BJ (cell line): ENCODE results near the gene CAPS. TPM values are rescaled to one million over a fixed set of nuclear protein-coding genes. Genes with fewer than 3 reads are reported as not detected.
A peak's percentile ranks its signal among the peaks of the same experiment; 100 is the strongest.

Experiments used
- CTCF ChIA-PET: fragments of 350-600 bp; formaldehyde crosslinking; extraction: SDS; loops from one replicate; lab custom pipeline; 2021; ENCODE audit warnings: antibody characterized with exemption, inconsistent platforms; lab: Yijun Ruan, JAX
- POLR2A ChIA-PET: fragments of 300-600 bp; sonication (Branson Sonifier 250); formaldehyde crosslinking; extraction: SDS; loops from one replicate; lab custom pipeline; 2021; ENCODE audit warnings: antibody characterized with exemption; lab: Charles Lee
- DNase-seq: peaks from one replicate; pipeline ENCODE4 v3.0.0-alpha.2; 2011; ENCODE audit warnings: low read depth
- H3K27me3 ChIP-seq: 2 replicates; pipeline ENCODE4 v1.6.0; 2011; ENCODE audit warnings: low read length; ENCODE audit not compliant: control insufficient read depth, insufficient read depth
- H3K36me3 ChIP-seq: 2 replicates; pipeline ENCODE4 v1.5.1; 2011; ENCODE audit warnings: low read length; ENCODE audit not compliant: control insufficient read depth, insufficient read depth
- H3K4me3 ChIP-seq: 2 replicates; pipeline ENCODE4 v1.5.1; 2011; ENCODE audit warnings: low read depth, mild to moderate bottlenecking, control low read depth, low read length
- polyA plus RNA-seq: library from polyadenylated mRNA; depleted of rRNA; stranded (reverse); fragments of >200 nt; gene quantifications from 2 replicates; pipeline ENCODE4 v1.2.3, GENCODE V29; 2011
- TF ChIP-seq, protein P1 (sequence below): IDR thresholded peaks from 2 replicates; pipeline ENCODE4 v1.5.1; 2011; ENCODE audit warnings: low read depth, mild to moderate bottlenecking, control low read depth, inconsistent platforms, low read length, moderate library complexity; ENCODE audit not compliant: insufficient read depth

CAPS gene
- polyA plus RNA-seq, 1 experiment: 5.6 TPM

DNA sequence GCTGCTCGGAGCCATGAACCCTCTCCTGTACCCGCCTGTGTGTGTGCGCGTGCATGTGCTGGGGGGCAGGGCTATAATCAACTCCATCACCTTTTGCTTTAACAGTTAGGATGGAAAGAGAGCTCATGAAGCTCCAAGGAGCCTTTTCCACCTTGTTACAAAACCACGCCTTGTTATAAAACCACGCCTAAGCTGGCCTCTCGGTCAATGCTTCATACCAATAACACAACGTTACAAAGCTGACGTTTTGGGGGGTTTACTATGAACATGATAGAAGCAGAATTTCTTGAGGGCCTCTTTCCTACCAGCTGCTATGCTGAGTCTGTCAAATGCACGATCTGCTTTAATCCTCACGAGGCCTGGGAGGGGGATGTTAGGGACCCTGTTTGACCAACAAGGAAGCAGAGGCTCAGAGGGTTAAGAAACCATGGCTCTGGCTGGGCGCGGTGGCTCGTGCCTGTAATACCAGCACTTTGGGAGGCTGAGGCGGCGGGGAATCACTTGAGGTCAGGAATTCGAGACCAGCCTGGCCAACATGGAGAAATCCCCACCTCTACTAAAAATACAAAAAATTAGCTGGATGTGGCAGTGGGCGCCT, 11.9 kb downstream of the CAPS start:
- POLR2A ChIA-PET: no interaction called here
- TF ChIP-seq, protein P1, sequence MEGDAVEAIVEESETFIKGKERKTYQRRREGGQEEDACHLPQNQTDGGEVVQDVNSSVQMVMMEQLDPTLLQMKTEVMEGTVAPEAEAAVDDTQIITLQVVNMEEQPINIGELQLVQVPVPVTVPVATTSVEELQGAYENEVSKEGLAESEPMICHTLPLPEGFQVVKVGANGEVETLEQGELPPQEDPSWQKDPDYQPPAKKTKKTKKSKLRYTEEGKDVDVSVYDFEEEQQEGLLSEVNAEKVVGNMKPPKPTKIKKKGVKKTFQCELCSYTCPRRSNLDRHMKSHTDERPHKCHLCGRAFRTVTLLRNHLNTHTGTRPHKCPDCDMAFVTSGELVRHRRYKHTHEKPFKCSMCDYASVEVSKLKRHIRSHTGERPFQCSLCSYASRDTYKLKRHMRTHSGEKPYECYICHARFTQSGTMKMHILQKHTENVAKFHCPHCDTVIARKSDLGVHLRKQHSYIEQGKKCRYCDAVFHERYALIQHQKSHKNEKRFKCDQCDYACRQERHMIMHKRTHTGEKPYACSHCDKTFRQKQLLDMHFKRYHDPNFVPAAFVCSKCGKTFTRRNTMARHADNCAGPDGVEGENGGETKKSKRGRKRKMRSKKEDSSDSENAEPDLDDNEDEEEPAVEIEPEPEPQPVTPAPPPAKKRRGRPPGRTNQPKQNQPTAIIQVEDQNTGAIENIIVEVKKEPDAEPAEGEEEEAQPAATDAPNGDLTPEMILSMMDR: no peak
- DNase-seq: no peak
- CTCF ChIA-PET: interaction anchor here (1.3 to 2.6 kb wide), 4 partner anchors 9 to 122 kb away, joined by 3 to 11 read pairs (median 6); partner anchors contain the start of gene NRTN
- H3K27me3 ChIP-seq: no peaks in the 10 kb centered on the region
- H3K36me3 ChIP-seq: peaks cover 40% of the 10 kb centered on the region
- H3K4me3 ChIP-seq: no peak overlapping the region

DNA sequence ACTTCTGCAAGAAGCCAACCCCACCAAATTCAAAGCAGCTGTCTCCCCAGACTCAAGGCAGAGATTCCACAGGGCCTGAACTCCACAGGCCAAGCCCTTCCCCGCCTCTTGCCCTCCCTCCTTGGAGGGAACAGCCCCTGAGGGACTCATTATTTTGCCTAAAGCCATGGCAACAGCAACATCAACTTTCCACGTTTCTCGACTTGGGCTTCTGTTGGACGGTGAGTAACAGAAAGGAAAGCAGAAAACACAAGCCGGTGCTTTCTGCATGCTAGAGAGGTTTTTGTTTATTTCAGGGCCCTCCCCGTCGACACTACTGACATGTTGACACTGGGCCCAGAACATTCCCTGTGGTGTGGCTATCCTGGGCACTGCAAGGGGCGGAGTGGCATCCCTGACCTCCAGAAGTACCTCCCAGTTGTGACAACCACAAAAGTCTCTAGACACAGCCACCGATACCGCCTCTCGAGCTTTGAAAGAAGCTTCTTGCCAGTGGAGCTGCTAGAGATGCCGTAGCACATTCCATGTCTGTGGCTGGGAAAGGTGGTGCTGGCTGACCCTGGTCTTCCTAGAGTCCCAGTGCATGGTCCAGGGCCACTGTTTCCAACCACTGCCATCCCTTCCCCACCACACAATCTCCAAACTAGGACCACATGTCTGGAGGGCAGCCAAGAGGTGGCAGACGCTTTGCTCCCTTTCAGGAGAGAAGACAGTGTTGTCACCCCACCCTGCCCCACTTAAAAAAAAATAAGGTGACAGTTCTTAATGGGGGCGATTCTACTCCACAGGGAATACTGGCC, 12.8 kb downstream of the CAPS start:
- Histone ChIP-seq H3K4me3 (no peak overlapping the region), H3K36me3 (peaks cover 45% of the 10 kb centered on the region), H3K27me3 (no peaks in the 10 kb centered on the region)
- CTCF ChIA-PET: interaction anchor here (1.1 to 2.6 kb wide), 5 partner anchors 8 to 123 kb away, joined by 3 to 11 read pairs (median 3); partner anchors contain the start of gene NRTN
- POLR2A ChIA-PET: interaction anchor here (0.6 kb wide), 1 partner anchor 9 kb away, joined by 3 read pairs; no protein-coding TSS in a partner anchor
- TF ChIP-seq, protein P1: no peak
- peak; percentile 96 for DNase-seq

DNA sequence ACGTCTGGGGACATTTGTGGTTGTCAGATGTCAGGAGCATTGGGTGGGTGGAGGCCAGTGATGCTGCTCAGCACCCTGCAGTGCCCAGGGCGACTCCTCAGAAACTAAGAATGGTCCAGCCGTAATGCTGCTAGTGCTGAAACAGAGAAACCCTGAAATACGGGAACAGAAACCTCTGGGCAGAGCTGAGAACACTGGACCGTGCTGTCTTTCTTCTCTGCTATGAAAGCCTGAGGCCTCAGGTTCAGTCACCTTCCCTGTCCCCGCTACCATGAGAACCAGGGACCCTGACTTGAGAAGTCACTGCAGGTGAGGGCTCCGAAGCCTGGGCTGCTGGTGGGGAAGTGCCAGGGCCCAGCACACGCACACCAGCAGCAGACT, 13.4 kb downstream of the CAPS start:
- Histone ChIP-seq H3K4me3 (no peak overlapping the region), H3K27me3 (no peaks in the 10 kb centered on the region), H3K36me3 (peaks cover 47% of the 10 kb centered on the region)
- POLR2A ChIA-PET: no interaction called here
- CTCF ChIA-PET: interaction anchor here (1.1 to 2.6 kb wide), 4 partner anchors 8 to 124 kb away, joined by 3 to 11 read pairs (median 6); partner anchors contain the start of gene NRTN
- DNase-seq: no peak
- TF ChIP-seq, protein P1: no peak

DNA sequence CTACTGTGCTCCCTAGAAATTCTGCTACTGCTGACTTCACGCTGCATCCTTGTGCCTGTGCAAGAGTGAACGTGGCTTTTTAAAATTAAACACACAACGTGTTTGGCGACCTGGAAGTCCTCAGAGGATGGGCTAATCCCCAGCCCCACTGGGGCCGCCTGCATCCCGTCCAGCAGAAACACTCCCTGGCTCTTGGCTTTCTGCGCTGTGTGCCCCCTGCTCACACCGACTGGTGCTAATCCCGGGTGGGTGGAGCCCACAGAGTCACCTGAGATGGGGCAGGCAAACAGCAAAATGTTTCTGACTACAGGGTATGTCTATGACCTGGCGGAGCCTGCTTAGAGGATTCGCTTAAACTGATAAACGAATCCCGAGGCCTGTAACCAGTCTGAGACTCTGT, 15.1 kb downstream of the CAPS start:
- peaks cover 38% of the 10 kb centered on the region for H3K36me3 ChIP-seq
- TF ChIP-seq, protein P1: no peak
- CTCF ChIA-PET: no interaction called here

DNA sequence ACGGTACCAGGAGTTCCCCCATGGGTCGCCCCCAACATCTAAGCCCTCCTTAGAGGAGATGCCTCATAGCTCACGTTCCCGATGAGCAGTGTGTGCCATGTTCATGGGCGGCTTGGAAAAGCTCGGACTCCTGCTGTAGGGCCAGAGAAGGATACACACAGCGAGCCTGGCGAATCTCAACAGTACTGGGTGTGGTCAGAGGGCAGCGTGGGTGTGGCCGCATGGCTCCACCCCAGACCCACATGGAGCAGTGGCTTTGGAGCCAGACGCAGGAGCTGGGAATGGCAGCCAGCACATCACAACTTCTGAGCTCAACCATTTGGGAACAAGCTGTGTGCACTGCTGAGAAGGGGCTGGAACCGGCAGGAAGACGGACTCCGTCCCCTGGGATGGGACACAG, 15.6 kb downstream of the CAPS start:
- ChIA-PET CTCF (interaction anchor here (1.5 kb wide), 1 partner anchor 38 kb away, joined by 5 read pairs; no protein-coding TSS in a partner anchor), POLR2A (no interaction called here)
- Histone ChIP-seq H3K36me3 (peaks cover 34% of the 10 kb centered on the region), H3K4me3 (no peak overlapping the region), H3K27me3 (no peaks in the 10 kb centered on the region)
- no peak for DNase-seq
- TF ChIP-seq, protein P1: no peak

More for the DNA sequence above, 15.1 kb downstream of the CAPS start:
- Histone ChIP-seq H3K27me3 (no peaks in the 10 kb centered on the region), H3K4me3 (no peak overlapping the region)
- DNase-seq: no peak
- POLR2A ChIA-PET: no interaction called here
